Measurements from ENCODE around the gene SLC26A6. TPM values are rescaled to one million over a fixed set of nuclear protein-coding genes. Genes with fewer than 3 reads are reported as not detected.

SLC26A6 gene
- total RNA-seq, 5 donors from 2014 or later (not counting 1 experiment from before 2014, with no cell fraction given): 16.2 to 36.4 (median 29.2) TPM

DNA sequence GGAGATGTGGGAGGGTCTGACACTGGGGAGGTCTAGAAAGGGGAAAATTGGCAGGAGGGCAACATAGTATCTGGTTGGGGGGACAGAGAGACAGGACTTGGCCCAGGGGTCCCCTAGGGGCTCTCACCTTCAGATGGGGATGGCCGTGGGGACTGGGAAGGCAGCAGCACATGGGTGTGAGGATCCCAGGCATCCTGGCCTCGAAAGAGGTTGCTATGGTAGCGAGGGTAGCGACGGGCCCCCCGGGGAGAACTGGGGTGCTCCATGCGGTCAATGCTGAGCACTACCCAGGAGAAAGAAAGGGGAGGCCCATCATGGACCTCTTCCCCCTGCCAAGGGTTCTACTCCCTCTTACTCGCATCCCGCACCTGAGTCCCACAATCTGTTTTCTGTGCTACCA, 12.5 kb upstream of the SLC26A6 start:
- Mint-ChIP-seq H3K4me3 (no peak overlapping the region), H3K27me3 (no peaks in the 10 kb centered on the region), H3K4me1 (no peaks in the 10 kb centered on the region), H3K9me3 (no peaks in the 10 kb centered on the region), H3K27ac (no peak overlapping the region), H3K36me3 (no peaks in the 10 kb centered on the region)
- no peaks in the 10 kb centered on the region for H3K9me3 ChIP-seq
- no peaks in the 10 kb centered on the region for H3K4me1 ChIP-seq (ENCODE audit: control insufficient read depth in 1 of 2, extremely low read depth in 1 of 2, insufficient read depth in 2 of 2, low read length in 2 of 2)
- peaks cover 0 to 2% of the 10 kb centered on the region in 2 experiments for H3K27me3 ChIP-seq (replicated peaks in 1 of 2; ENCODE audit: control insufficient read depth in 2 of 2, extremely low read depth in 1 of 2, insufficient read depth in 2 of 2, low read length in 1 of 2)
- ATAC-seq (replicated peaks in 1 of 4) (no peak), DNase-seq (no peak)
- H3K36me3 ChIP-seq (ENCODE audit: control insufficient read depth in 2 of 2, extremely low read depth in 1 of 2, insufficient read depth in 1 of 2, low read length in 1 of 2): no peaks in the 10 kb centered on the region
- ChIA-PET POLR2A (no interaction called here), CTCF (no interaction called here)
- 88% methylated on average over 6 of the region's 9 CpGs for WGBS (ENCODE audit: insufficient coverage)
- no peak overlapping the region for H3K4me3 ChIP-seq (ENCODE audit: control insufficient read depth in 1 of 2, extremely low read depth in 1 of 2, low read length in 1 of 2)
- H3K27ac ChIP-seq (ENCODE audit: low read length): no peak overlapping the region

DNA sequence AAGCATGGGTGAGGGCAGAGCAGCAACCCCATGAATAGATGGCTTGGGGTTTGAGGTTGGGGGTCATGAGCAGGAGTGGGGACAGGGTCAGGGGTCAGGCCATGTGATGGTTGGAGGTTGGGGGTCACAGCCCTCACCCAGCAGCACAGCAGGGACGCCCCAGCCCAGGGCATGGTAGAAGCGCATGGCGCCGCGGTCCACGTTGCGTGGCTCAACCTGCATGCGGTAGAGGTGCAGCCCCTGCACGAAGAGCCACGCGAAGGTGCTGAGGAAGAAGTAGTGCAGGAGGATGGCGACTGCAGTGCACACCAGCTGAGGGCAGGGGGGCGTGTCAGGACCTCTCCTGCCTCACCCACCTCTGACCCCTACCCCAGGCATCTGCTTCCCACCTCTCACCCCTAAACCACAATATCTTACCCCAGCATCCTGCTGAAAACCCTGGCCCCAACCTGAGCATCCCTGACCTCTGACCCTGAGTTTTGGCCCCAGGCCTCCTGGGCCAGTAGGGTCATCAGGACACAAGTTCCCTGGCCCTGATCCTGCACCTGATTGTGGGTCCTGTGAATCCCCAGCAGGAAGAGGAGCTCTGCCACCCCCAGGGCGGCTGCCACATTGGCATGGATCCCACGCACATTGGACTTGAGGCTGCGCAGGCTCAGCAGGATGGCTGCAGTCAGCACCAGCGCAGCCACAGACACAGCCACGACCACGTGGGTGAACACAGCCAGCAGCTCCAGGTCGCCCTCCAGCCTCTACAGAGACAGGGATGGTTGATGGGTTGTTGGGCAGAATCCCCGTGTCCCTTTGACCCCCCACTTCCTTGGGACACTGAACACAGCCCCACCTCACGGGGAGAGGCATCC, 9.9 kb upstream of the SLC26A6 start:
- CTCF ChIA-PET: interaction anchor here in 1 of 2 donors (0.5 kb wide), 1 partner anchor 1452 kb away, joined by 4 read pairs; no protein-coding TSS in a partner anchor
- no peak overlapping the region for H3K27ac Mint-ChIP-seq
- H3K4me3 Mint-ChIP-seq: no peak overlapping the region
- no peaks in the 10 kb centered on the region for H3K27me3 Mint-ChIP-seq
- no peaks in the 10 kb centered on the region for H3K9me3 ChIP-seq
- WGBS (ENCODE audit: insufficient coverage): 93% methylated on average over 14 of the region's 22 CpGs
- H3K4me1 Mint-ChIP-seq: no peaks in the 10 kb centered on the region
- no peak for ATAC-seq (replicated peaks in 1 of 4)
- no peak overlapping the region for H3K4me3 ChIP-seq (ENCODE audit: control insufficient read depth in 1 of 2, extremely low read depth in 1 of 2, low read length in 1 of 2)
- no peaks in the 10 kb centered on the region for H3K36me3 ChIP-seq (ENCODE audit: control insufficient read depth in 2 of 2, extremely low read depth in 1 of 2, insufficient read depth in 1 of 2, low read length in 1 of 2)
- H3K27me3 ChIP-seq (replicated peaks in 1 of 2; ENCODE audit: control insufficient read depth in 2 of 2, extremely low read depth in 1 of 2, insufficient read depth in 2 of 2, low read length in 1 of 2): peaks cover 0 to 14% of the 10 kb centered on the region in 2 experiments
- DNase-seq: no peak
- no peak overlapping the region for H3K27ac ChIP-seq (ENCODE audit: low read length)
- POLR2A ChIA-PET: no interaction called here
- H3K36me3 Mint-ChIP-seq: no peaks in the 10 kb centered on the region
- H3K4me1 ChIP-seq (ENCODE audit: control insufficient read depth in 1 of 2, extremely low read depth in 1 of 2, insufficient read depth in 2 of 2, low read length in 2 of 2): no peaks in the 10 kb centered on the region
- H3K9me3 Mint-ChIP-seq: no peaks in the 10 kb centered on the region

DNA sequence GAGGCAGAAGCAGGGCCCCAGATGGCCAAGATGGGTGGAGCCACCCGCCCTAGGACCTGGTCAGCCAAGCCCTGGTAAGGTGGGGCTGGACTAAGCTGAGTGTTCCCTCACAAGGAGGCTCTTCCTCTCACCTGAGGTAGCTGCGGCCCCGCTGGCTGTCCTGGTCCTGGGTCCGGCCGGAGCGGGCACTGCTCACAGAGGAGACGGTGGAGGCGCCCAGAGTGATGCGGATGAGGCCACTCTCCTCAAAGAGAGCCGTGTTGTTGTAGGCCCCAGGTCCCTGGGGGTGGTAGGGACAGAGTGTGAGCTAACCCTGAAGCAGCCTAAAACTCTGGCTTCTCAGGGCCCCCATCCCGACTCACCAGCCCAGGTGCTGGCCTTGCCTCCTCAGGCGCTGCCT, 7.3 kb upstream of the SLC26A6 start:
- ATAC-seq (replicated peaks in 1 of 4): no peak
- no peaks in the 10 kb centered on the region for H3K9me3 ChIP-seq
- no peaks in the 10 kb centered on the region for H3K9me3 Mint-ChIP-seq
- ChIA-PET POLR2A (no interaction called here), CTCF (no interaction called here)
- no peaks in the 10 kb centered on the region for H3K27me3 Mint-ChIP-seq
- WGBS (ENCODE audit: insufficient coverage): 90% methylated on average over 11 of the region's 12 CpGs
- no peak overlapping the region for H3K4me3 Mint-ChIP-seq
- no peak overlapping the region for H3K4me3 ChIP-seq (ENCODE audit: control insufficient read depth in 1 of 2, extremely low read depth in 1 of 2, low read length in 1 of 2)
- H3K36me3 Mint-ChIP-seq: no peaks in the 10 kb centered on the region
- no peak for DNase-seq
- H3K27me3 ChIP-seq (replicated peaks in 1 of 2; ENCODE audit: control insufficient read depth in 2 of 2, extremely low read depth in 1 of 2, insufficient read depth in 2 of 2, low read length in 1 of 2): peaks cover 0 to 16% of the 10 kb centered on the region in 2 experiments
- H3K36me3 ChIP-seq (ENCODE audit: control insufficient read depth in 2 of 2, extremely low read depth in 1 of 2, insufficient read depth in 1 of 2, low read length in 1 of 2): no peaks in the 10 kb centered on the region
- no peak overlapping the region for H3K27ac Mint-ChIP-seq
- H3K27ac ChIP-seq (ENCODE audit: low read length): no peak overlapping the region
- no peaks in the 10 kb centered on the region for H3K4me1 ChIP-seq (ENCODE audit: control insufficient read depth in 1 of 2, extremely low read depth in 1 of 2, insufficient read depth in 2 of 2, low read length in 2 of 2)
- H3K4me1 Mint-ChIP-seq: peaks cover 0 to 4% (median 0%) of the 10 kb centered on the region in 3 donors

DNA sequence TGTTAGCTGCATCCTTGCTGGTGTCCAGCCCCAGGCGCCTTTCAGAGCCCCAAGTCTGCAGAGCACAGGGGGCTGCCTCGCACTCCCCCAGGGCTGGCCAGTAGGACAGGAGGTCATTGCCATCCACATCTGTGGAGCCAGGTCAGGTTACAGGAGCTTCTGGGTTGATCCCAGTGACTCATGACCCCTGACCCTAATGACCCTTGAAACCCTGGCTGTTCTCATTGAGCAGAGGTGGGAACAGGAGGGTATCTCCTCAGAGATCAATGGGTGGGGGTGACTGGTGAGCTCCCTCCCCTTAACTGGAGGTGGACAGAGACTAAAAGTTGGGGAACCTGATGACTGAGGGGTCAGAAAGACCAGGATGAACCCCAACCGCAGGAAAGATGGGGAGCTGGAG, 6.1 kb upstream of the SLC26A6 start:
- H3K4me1 Mint-ChIP-seq: peaks cover 0 to 4% (median 2%) of the 10 kb centered on the region in 3 donors
- no peaks in the 10 kb centered on the region for H3K9me3 ChIP-seq
- no peak overlapping the region for H3K27ac Mint-ChIP-seq
- ChIA-PET CTCF (no interaction called here), POLR2A (no interaction called here)
- peaks cover 0 to 16% of the 10 kb centered on the region in 2 experiments for H3K27me3 ChIP-seq (replicated peaks in 1 of 2; ENCODE audit: control insufficient read depth in 2 of 2, extremely low read depth in 1 of 2, insufficient read depth in 2 of 2, low read length in 1 of 2)
- peaks cover 0 to 2% of the 10 kb centered on the region in 2 experiments for H3K4me1 ChIP-seq (ENCODE audit: control insufficient read depth in 1 of 2, extremely low read depth in 1 of 2, insufficient read depth in 2 of 2, low read length in 2 of 2)
- DNase-seq (no peak), ATAC-seq (replicated peaks in 1 of 4) (no peak)
- 94% methylated on average over 3 of the region's 3 CpGs for WGBS (ENCODE audit: insufficient coverage)
- no peaks in the 10 kb centered on the region for H3K27me3 Mint-ChIP-seq
- no peaks in the 10 kb centered on the region for H3K9me3 Mint-ChIP-seq
- no peaks in the 10 kb centered on the region for H3K36me3 Mint-ChIP-seq
- no peak overlapping the region for H3K4me3 Mint-ChIP-seq
- H3K36me3 ChIP-seq (ENCODE audit: control insufficient read depth in 2 of 2, extremely low read depth in 1 of 2, insufficient read depth in 1 of 2, low read length in 1 of 2): no peaks in the 10 kb centered on the region
- H3K4me3 ChIP-seq (ENCODE audit: control insufficient read depth in 1 of 2, extremely low read depth in 1 of 2, low read length in 1 of 2): no peak overlapping the region
- no peak overlapping the region for H3K27ac ChIP-seq (ENCODE audit: low read length)

DNA sequence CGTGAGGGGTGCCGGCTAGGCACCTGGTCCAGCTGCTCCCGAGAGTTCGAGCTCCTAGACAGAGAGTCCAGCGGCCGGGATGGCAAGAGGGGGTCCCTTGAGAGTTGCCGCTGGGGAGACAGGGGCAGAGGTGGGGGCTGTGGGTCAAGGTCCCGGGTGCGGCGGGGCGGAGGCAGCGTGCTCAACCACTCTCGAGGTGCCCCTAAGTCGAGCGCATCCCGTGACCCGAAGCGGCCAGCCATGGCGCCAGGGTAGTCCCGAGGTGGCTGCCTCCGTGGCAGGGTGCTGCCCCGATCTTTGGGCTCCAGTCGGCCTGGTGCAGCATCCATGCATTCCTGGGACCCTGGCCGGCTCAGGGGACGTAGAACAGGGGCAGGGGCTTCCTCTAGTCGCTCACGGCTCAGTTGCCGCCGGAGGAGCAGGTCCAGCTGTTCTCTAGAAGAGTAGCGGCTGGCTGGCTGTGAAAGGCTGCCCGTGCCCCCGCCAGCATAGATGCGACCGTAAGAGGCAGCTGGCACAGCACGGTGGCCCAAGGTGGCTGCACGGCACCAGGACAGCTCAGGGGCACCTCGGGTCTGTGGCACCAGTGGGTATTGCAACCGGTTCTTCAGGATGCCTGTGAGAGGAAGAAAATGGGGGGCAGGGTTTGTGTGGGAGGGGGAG, 4.8 kb upstream of the SLC26A6 start:
- Histone ChIP-seq H3K27me3 (replicated peaks in 1 of 2; ENCODE audit: control insufficient read depth in 2 of 2, extremely low read depth in 1 of 2, insufficient read depth in 2 of 2, low read length in 1 of 2) (peaks cover 0 to 14% of the 10 kb centered on the region in 2 experiments), H3K4me1 (ENCODE audit: control insufficient read depth in 1 of 2, extremely low read depth in 1 of 2, insufficient read depth in 2 of 2, low read length in 2 of 2) (peaks cover 0 to 12% of the 10 kb centered on the region in 2 experiments), H3K36me3 (ENCODE audit: control insufficient read depth in 2 of 2, extremely low read depth in 1 of 2, insufficient read depth in 1 of 2, low read length in 1 of 2) (no peaks in the 10 kb centered on the region), H3K9me3 (no peaks in the 10 kb centered on the region), H3K27ac (ENCODE audit: low read length) (no peak overlapping the region), H3K4me3 (ENCODE audit: control insufficient read depth in 1 of 2, extremely low read depth in 1 of 2, low read length in 1 of 2) (no peak overlapping the region)
- DNase-seq (no peak), ATAC-seq (replicated peaks in 1 of 4) (no peak)
- Mint-ChIP-seq H3K4me1 (peaks cover 8 to 10% (median 10%) of the 10 kb centered on the region in 3 donors), H3K27ac (no peak overlapping the region), H3K4me3 (no peak overlapping the region), H3K27me3 (no peaks in the 10 kb centered on the region), H3K9me3 (no peaks in the 10 kb centered on the region), H3K36me3 (no peaks in the 10 kb centered on the region)
- WGBS (ENCODE audit: insufficient coverage): 94% methylated on average over 38 of the region's 38 CpGs
- ChIA-PET CTCF (no interaction called here), POLR2A (no interaction called here)

GRCh38 chr3:48637305-48637704, 2.0 kb upstream of the SLC26A6 start:
- peak overlapping the region; percentile 50 to 85 (median 57) for H3K4me3 Mint-ChIP-seq
- DNase-seq (no peak), ATAC-seq (replicated peaks in 1 of 4) (no peak)
- Histone ChIP-seq H3K27me3 (replicated peaks in 1 of 2; ENCODE audit: control insufficient read depth in 2 of 2, extremely low read depth in 1 of 2, insufficient read depth in 2 of 2, low read length in 1 of 2) (peaks cover 0 to 15% of the 10 kb centered on the region in 2 experiments), H3K4me3 (ENCODE audit: control insufficient read depth in 1 of 2, extremely low read depth in 1 of 2, low read length in 1 of 2) (no peak overlapping the region), H3K4me1 (ENCODE audit: control insufficient read depth in 1 of 2, extremely low read depth in 1 of 2, insufficient read depth in 2 of 2, low read length in 2 of 2) (peaks cover 4 to 30% of the 10 kb centered on the region in 2 experiments), H3K36me3 (ENCODE audit: control insufficient read depth in 2 of 2, extremely low read depth in 1 of 2, insufficient read depth in 1 of 2, low read length in 1 of 2) (peaks cover 0 to 6% of the 10 kb centered on the region in 2 donors), H3K9me3 (no peaks in the 10 kb centered on the region), H3K27ac (ENCODE audit: low read length) (no peak overlapping the region)
- WGBS (ENCODE audit: insufficient coverage): 93% methylated on average over 5 of the region's 6 CpGs
- H3K4me1 Mint-ChIP-seq: peaks cover 18 to 25% (median 23%) of the 10 kb centered on the region in 3 donors
- peaks cover 3% of the 10 kb centered on the region for H3K36me3 Mint-ChIP-seq
- H3K27ac Mint-ChIP-seq: no peak overlapping the region
- POLR2A ChIA-PET: interaction anchor here in 1 of 2 donors (0.6 kb wide), 1 partner anchor 489 kb away, joined by 3 read pairs; no protein-coding TSS in a partner anchor
- no peaks in the 10 kb centered on the region for H3K9me3 Mint-ChIP-seq
- H3K27me3 Mint-ChIP-seq: no peaks in the 10 kb centered on the region
- CTCF ChIA-PET: no interaction called here

Measured in T-cell (primary cell).